Prostate gland (tissue), 2 donors: ENCODE data around the gene TTL.

Experiments
- POLR2A ChIP-seq: fragments of 450-650 bp; IDR thresholded peaks from one replicate; pipeline ENCODE4 v1.6.1; 2016; ENCODE audit warnings: antibody characterized with exemption, mild to moderate bottlenecking
- TF ChIP-seq, protein P1 (sequence below), 4 experiments: fragments of 200-600 bp in 2 of 4; fragments of 450-650 bp in 2 of 4; sonication (generic) in 2 of 4; IDR thresholded peaks; 1 replicate in 3 of 4; 2 replicates in 1 of 4; pipeline ENCODE4 v1.5.1; 2016 to 2019; ENCODE audit warnings: antibody characterized with exemption in 4 of 4, mild to moderate bottlenecking in 2 of 4, moderate library complexity in 2 of 4

DNA sequence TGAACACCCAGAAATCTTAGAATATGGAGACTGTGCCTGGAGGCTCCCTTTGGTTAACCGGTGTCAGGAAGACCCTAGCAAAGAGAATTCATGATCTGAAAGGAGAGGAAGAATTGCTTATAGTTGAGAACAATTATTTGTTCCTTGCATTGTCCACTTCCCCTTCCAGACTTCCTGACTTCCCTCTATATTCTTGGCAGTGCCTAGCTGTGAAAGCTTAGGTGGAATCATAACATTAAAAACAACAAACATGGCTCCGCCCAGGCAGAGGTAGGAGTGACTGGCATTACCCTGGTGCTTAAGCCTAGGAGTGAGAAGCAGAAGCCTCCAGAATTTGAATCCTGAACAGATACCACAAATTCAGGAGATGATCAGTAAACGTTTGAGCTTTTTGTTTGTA lies 1.9 kb downstream of the TTL start:
- TF ChIP-seq, protein P1, sequence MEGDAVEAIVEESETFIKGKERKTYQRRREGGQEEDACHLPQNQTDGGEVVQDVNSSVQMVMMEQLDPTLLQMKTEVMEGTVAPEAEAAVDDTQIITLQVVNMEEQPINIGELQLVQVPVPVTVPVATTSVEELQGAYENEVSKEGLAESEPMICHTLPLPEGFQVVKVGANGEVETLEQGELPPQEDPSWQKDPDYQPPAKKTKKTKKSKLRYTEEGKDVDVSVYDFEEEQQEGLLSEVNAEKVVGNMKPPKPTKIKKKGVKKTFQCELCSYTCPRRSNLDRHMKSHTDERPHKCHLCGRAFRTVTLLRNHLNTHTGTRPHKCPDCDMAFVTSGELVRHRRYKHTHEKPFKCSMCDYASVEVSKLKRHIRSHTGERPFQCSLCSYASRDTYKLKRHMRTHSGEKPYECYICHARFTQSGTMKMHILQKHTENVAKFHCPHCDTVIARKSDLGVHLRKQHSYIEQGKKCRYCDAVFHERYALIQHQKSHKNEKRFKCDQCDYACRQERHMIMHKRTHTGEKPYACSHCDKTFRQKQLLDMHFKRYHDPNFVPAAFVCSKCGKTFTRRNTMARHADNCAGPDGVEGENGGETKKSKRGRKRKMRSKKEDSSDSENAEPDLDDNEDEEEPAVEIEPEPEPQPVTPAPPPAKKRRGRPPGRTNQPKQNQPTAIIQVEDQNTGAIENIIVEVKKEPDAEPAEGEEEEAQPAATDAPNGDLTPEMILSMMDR (IDR thresholded peaks at IDR 0.05): no peak
- TF ChIP-seq POLR2A: no peak
